T47D (cell line): Measurements from ENCODE around the gene NFATC1.

Source experiments
- DNase-seq, 2 experiments: peaks; one replicate each; pipeline versions ENCODE4 v3.0.0 to v3.0.0-alpha.2; 2011 to 2012; ENCODE audit warnings: low read depth in 1 of 2, low spot score in 1 of 2
- JUND ChIP-seq: IDR thresholded peaks from 2 replicates; pipeline ENCODE4 v1.6.1; 2012; ENCODE audit warnings: low read depth
- in situ Hi-C: cut with HindIII; loops from 2 replicates; pipeline ENCODE4 v1.10.0; 2016; ENCODE audit warnings: low sequenced_read_pairs, low pct_unique_long_range_greater_than_20kb

Gene NFATC1

GRCh38 chr18:79531926-79532312 lies 136.2 kb downstream of the NFATC1 start:
- in situ Hi-C loops = no loop called here
- no peak for TF ChIP-seq JUND
- no peak for DNase-seq

GRCh38 chr18:79532313-79533007 lies 136.7 kb downstream of the NFATC1 start:
- DNase-seq = no peak
- in situ Hi-C loops = no loop called here
- TF ChIP-seq JUND = no peak

DNA sequence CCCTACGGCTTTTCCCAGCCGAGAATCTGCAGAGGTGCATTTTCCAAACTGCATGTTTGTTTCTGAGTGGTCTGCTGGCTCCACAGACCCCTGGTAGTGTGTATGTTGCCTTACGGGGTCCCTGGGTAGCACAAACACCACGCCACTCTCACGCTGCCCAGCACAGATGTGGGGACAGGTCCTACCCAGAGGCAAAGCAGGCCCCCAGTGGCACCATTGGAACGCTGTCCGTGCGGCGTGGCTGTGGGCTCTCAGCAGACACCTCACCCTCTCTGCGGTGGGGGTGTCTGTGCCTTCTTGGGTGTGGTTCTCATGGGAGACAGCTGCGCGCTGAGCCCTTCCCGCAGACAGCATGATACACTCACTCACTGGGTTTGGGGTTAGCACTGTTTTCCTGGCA lies 137.4 kb downstream of the NFATC1 start:
- TF ChIP-seq JUND = no peak
- DNase-seq = no peak
- in situ Hi-C loops = no loop called here

DNA sequence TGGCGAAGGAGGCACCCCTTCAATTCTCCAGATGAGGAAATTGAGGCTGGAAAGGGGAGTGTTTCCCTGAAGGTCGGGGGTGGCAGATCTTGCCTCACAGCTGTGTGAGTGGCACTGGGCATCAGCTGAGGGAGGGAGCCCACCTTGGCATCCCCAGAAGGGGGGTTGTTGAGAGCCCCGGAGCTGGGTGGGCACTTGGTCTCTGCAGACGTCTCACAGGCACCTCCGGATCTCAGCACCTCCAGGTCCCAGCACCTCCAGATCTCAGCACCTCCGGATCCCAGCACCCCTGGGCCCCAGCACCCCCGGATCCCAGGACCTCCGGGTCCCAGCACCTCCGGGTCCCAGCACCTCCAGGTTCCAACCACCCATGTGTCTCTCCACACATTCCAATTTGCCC lies 137.9 kb downstream of the NFATC1 start:
- DNase-seq = no peak
- in situ Hi-C loops = no loop called here
- TF ChIP-seq JUND = no peak

DNA sequence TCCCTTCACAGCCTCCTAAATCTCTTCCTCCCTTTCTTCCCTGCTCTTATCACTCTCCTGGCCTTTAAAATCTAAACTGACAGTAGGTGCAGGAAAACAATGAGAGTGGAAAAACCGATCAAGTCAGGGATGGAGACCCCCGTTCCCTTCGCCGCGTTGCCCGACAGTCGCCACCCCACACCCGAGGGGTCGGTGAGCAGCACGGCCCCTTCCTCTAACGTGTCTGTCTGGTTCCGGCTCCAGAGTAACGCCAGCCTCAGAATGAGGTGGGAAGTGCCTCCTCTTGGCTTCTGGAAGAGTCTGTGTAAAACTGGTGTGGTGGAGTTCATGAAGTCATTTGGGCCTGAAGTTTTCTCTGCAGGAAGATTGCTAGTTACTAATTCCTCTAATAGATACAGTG lies 138.6 kb downstream of the NFATC1 start:
- in situ Hi-C loops = no loop called here

GRCh38 chr18:79537758-79538157 lies 142.0 kb downstream of the NFATC1 start:
- no peak for DNase-seq
- no peak for TF ChIP-seq JUND
- in situ Hi-C loops = no loop called here

More for the DNA sequence above, 138.6 kb downstream of the NFATC1 start:
- DNase-seq = no peak
- no peak for TF ChIP-seq JUND

GRCh38 chr18:79538635-79539034 lies 142.9 kb downstream of the NFATC1 start:
- no peak for DNase-seq
- in situ Hi-C loops = no loop called here
- no peak for TF ChIP-seq JUND

DNA sequence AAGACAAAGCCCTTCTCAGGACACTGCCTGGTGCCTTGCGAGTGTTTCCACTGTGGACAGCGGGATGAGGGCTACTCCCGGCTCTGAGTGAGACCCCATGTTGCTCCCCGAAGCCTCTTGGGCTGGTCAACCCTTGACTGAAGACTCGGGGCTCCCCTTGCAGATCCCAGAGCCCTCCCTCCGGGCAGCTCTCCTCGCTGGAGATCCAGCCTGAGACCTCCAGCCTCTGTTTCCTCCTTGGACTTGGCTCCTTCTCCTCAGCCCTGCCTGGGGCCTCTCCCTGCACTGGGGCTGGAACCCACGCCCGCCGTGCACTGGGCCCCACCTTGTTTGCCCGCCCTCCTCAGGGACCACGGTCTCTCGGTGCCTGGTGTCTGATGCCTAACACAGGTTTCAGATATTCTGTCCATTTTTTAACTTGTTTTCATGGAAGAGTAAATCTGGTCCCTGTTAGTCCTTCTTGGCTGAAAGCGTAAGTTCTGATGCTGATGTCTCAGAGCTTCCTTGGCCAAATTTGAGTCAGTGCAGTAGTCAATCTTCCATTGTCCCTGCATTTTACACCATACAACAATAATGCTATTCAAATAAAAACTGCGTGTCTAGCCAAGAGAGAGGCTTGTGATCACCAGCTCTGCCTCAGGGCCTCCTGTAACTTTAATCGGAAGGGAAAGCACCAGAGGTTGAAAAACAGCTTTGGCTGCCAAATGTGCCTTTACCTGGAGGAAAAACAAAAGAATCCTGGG lies 144.6 kb downstream of the NFATC1 start:
- DNase-seq = peak in 1 of 2 experiments; percentile 53
- no peak for TF ChIP-seq JUND
- in situ Hi-C loops = no loop called here

- in situ Hi-C loops = no loop called here
- TF ChIP-seq JUND = no peak
- DNase-seq = no peak
These were observed 145.2 kb downstream of the NFATC1 start for GRCh38 chr18:79540904-79541282.

DNA sequence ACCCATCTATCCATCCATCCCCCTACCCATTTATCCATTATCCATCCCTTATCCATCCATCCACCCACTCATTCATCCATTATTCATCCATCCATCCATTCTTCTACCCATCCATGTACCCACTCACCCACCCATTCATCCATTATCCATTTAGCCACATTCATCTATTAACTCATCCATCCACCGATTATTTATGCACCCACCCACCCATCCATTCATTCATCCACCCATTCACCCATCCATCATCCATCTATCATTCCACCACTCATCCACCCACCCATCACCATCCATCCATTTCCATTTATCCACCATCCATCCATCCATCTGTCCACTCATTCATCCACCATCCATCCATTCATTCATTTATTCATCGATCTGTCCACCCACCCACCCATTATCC lies 146.5 kb downstream of the NFATC1 start:
- DNase-seq = no peak
- in situ Hi-C loops = no loop called here
- no peak for TF ChIP-seq JUND

DNA sequence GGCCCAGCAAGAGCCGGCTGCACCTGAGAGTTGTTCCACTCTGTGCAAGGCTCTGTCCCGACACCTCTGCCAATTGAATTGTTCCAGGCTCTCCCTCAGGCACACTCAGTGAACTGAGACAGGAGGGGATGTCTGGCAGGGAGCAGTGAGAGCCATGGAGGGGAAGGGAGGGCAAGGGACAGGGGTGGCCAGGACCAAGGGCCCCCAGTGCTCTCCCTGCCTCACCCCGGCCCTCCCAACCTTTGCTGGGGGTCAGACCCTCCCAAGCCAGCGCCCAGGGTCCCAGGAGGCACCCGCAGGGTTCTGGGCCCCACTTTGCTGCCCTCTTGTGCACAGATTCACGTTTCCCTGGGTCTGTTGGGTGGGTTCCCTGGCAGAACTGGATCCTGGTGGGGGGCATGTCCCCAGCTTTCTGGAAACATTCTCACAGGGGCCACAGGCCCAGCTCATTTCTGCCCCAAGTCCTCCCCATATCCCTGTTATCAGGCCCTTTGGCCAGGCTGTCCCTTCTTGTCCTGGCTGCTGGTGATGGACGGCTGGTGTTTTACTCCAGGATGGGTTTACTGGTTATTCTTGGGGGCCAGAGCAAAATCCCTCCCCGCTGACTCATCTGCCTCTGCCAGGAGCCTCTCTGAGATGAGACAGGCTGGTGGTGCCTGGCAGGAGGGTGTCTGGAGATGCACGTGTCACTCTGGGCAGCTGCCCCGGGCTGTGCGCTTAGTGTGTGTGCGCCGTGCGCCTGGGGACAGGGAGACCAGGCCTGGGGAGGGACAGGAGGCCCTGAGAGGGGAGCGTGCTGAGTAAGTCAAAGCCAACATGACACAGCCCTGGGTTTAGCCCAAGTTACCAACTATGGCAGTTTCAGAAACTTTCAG lies 147.4 kb downstream of the NFATC1 start:
- no peak for DNase-seq

GRCh38 chr18:79543861-79544385 lies 148.2 kb downstream of the NFATC1 start:
- no peak for DNase-seq
- in situ Hi-C loops = no loop called here
- TF ChIP-seq JUND = no peak

More for the DNA sequence above, 147.4 kb downstream of the NFATC1 start:
- no peak for TF ChIP-seq JUND
- in situ Hi-C loops = no loop called here
